Measurements from ENCODE around the gene TNFRSF19.
A peak's percentile ranks its signal among the peaks of the same experiment; 100 is the strongest.
"Not testable (repeated sequence)": the region's sequence is repeated elsewhere in the genome, so short reads cannot be mapped to it uniquely, and the experiment has no call there.

The TNFRSF19 gene, protein sequence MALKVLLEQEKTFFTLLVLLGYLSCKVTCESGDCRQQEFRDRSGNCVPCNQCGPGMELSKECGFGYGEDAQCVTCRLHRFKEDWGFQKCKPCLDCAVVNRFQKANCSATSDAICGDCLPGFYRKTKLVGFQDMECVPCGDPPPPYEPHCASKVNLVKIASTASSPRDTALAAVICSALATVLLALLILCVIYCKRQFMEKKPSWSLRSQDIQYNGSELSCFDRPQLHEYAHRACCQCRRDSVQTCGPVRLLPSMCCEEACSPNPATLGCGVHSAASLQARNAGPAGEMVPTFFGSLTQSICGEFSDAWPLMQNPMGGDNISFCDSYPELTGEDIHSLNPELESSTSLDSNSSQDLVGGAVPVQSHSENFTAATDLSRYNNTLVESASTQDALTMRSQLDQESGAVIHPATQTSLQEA

DNA sequence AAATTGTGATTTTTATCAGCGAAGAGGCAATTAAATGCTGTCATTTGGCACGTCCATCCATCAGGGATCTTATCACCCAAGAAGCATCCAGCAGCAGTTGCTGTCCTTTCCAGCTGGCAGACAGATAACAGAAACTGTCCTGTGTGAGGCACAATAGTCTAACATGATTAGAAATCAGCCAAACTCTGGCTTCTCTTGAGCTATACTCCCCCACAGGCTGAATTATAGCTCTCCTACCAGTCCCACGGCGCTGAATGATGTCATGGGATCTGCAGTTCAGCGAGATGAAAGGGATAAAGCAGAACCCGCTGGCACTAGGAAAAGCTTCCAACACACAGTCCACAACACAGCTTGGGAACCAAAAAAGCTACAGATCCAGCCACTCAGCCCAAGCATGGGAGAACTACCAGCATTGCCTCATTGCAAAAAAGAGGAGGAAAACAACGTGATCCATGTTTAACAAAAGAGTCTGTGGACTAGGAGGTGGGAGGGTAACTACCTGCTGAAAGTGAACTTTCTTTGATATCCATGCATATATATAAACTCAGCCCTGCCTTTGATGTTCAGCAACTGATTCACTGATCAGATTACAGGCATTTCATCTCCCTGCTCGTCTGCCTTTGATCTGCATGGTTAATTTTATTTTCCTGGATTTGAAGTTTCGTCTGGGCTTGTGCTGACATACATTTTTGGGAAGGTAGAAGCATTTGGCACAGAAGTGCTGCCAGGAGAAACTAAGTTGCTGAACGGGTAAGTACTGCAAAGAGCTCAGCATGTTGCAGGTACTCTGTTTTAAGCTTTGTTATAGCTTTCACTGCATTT, at the start of gene TNFRSF19:
Gene TNFRSF19, plus strand, starts transcription at position 314 of the 822 bp plus-strand sequence. CDS start 19,772 bp downstream, outside the sequence.
- DNase-seq: no peak

GRCh38 chr13:23529926-23530325, 40.3 kb upstream of the TNFRSF19 start:
- not testable (repeated sequence) for DNase-seq

GRCh38 chr13:23531446-23531845, 38.8 kb upstream of the TNFRSF19 start:
- no peak for DNase-seq

- DNase-seq: no peak
These were observed 36.1 kb upstream of the TNFRSF19 start for GRCh38 chr13:23534090-23534489.

- no peak for DNase-seq
These were observed 28.9 kb upstream of the TNFRSF19 start for GRCh38 chr13:23541221-23541824.

DNA sequence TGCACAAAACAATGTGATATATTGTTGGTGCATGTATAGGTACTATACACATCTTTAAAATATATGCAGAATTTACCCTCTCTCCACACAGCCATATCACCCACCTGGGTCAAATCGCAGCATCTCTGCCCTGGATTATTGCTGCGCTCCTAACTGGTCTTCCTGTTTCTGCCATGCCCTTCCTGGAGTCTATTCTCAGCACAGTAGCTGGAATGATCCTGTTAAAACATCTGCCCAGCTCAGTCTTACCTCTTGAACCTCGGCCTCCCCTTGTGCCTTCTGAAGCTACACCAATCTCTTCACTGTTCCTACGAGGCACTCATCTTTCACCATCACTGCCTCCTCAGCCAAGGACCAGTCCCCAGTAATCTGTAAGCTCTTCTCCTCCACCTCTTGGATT, 25.5 kb upstream of the TNFRSF19 start:
- no peak for DNase-seq

DNA sequence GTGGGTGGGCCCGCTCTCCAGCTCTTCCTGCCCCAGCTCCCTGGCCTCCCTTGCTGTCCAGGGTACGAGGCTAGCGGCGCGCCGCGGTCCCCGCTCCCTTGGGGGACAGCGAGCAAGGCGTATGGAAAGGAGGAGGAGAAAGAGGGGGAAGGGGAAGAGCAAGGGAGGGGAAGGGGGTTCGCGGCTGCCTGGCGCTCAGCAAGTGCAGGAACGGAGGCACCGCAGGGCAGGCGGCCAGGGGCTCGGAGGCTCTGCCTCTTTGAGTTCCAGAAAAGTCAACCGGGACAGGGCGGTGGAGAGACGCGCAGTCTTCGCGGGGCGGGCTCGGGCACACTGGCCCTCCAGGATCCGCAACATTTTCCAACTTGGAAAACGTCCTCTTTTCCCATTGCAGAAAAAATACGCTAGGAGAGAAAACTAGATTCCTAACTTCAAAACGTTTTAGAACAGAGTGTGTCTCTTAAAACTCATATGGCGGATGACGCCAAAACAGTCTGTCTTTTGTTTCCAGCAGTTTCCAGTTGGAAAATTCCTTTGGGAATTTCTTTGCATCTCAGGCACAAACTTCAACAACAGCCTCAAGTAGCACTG, 23.1 kb upstream of the TNFRSF19 start:
- no peak for DNase-seq

- DNase-seq: no peak
These were observed 20.5 kb upstream of the TNFRSF19 start for GRCh38 chr13:23549724-23550123.

GRCh38 chr13:23550163-23550562, 20.0 kb upstream of the TNFRSF19 start:
- DNase-seq: no peak

DNA sequence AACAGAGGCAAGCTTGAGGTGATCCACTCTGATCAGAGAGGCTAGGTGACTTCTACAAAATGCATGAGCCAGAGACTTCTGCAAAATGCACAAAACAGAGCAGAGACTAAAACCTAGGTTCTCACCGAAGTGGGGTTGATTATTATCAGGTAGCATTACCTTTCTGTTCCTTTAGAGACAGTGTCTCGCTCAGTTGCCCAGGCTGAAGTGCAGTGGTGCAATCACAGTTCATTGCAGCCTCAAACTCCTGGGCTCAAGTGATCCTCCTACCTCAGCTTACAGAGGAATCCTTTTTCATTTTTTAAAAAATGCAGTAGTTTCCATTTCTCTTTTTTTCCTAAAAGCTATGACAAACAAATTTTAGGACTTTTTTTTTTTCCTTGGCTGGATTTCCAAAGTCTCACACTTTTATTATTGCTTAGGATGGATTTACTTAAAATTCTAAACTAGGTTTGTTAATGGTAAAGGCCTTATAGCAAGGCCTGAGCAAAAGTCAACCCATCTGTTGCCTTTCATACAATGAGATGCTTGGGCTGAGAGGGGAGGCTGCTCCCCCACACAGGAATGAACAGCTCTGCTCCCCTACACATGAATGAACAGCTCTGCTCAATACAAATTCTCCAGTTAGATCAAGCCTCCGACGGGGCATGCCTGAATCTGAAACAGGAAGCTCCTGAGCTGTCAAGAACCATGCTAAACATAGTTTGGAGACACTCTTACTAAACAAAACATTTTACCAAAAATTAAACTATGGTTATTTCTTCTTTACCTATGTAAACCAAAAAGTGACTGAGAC, 18.8 kb upstream of the TNFRSF19 start:
- DNase-seq: no peak

DNA sequence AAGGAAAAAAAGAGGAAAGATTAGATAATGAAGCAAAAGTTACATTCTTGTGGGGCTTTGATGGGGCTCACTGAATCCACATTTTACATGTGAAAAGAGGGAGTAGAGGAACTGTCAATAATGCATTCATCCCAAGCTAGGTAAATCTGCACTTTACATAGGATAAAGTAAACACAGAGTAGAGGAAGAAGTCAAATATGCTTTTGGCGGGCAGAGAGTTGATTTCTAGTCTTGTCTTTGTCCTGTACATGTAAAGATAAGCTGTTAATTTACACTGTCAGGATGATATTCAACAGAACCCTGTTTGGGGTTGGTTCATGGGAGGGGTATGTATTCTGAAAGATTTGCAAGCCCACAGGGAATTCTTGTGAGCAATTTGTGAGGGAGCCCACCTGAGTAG, 18.0 kb upstream of the TNFRSF19 start:
- no peak for DNase-seq

- DNase-seq: no peak
These were observed 17.6 kb upstream of the TNFRSF19 start for GRCh38 chr13:23552661-23553060.

- no peak for DNase-seq
These were observed 16.2 kb upstream of the TNFRSF19 start for GRCh38 chr13:23554000-23554399.

- DNase-seq: no peak
These were observed 13.2 kb upstream of the TNFRSF19 start for GRCh38 chr13:23557043-23557442.

- DNase-seq: no peak
These were observed 12.5 kb upstream of the TNFRSF19 start for GRCh38 chr13:23557733-23558132.

DNA sequence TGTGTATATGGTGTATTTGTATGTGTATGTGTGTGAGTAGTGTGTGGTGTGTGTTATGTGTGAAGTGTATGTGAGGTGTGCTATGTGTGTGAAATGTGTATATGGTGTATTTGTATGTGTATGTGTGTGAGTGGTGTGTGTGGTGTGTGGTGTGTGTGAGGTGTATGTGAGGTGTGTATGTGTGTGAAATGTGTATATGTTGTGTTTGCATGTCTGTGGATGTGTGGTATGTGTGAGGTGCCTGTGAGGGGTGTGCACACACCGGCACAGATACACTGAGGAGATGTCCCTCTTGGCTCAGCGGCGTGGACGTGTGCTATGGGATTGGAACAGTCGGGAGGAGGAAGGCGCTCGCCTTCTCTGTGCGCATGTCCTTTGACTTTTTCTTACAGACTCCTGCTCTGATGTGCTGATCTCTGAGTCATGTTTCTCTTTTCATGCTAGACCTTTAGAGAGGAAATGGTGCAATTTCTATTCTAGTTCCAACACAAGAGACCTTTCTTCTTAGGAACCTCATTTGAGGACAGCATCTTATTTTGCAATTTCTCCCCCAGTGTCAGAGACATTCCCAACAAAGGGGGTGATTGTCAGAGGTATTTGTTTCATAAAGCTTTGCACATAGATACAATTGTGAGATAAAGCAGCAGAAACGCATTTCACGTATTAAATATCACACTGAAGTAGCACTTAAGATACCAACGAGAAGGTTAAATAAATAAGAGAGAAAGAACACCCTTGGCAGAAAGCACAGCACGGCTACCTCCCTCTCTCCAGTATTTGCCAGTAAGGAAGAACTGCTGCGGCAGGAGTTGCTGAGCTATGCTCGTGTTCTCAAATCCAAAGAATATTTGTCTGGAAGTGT, 11.3 kb upstream of the TNFRSF19 start:
- peak; percentile 31 to 43 for DNase-seq

GRCh38 chr13:23560571-23561089, 9.6 kb upstream of the TNFRSF19 start:
- DNase-seq: no peak

- DNase-seq: no peak
These were observed 9.0 kb upstream of the TNFRSF19 start for GRCh38 chr13:23561261-23561660.

DNA sequence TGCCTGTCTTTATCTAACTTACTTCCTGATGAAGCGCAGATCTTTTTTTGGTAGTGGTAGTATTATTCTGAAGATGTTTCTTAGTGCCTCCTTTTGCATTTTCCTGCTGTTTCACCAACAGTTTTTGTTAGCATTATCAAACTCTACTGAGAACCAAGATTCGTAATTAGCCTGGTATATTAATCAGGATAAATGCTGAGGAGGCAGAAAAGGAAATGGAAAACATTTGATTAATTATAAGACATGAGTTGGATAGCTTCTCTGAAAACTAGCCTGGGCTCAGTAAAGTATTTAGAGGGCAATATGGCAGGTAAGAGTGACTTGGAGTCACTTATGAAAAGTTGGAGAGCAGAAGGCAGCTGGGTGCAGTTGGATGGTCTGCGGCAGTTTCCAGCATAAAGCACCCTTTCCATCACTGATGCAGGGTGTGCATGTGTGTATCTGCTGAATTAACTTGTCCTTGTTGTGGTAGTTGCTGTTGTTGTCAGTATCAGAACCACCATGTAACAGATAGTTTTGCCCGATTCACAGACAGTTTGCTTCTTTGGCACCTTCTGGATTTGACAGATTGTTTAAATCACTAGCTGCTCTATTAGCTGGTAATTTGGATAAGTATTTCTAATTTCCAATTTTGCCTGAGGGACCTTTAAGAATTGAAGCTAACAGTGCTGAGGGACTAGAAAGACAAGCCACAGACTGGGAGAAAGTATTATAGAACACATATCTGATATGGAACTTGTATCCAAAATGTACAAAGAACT, 6.9 kb upstream of the TNFRSF19 start:
- DNase-seq: no peak

GRCh38 chr13:23567906-23568460, 2.2 kb upstream of the TNFRSF19 start:
- no peak for DNase-seq
